HEK293T (cell line): ENCODE results near the gene ALKBH4.
"Not testable (repeated sequence)": the region's sequence is repeated elsewhere in the genome, so short reads cannot be mapped to it uniquely, and the experiment has no call there.

Experiments
- CTCF ChIA-PET: fragments of 350-600 bp; formaldehyde crosslinking; extraction: SDS; loops from one replicate; lab custom pipeline; 2021; ENCODE audit warnings: antibody characterized with exemption, inconsistent platforms; lab: Yijun Ruan, JAX
- POLR2A ChIA-PET: fragments of 350-600 bp; formaldehyde crosslinking; extraction: SDS; loops from one replicate; lab custom pipeline; 2020; ENCODE audit warnings: antibody characterized with exemption, inconsistent platforms; lab: Yijun Ruan, JAX
- DNase-seq: peaks from one replicate; pipeline ENCODE4 v3.0.0; 2012; ENCODE audit warnings: mixed read lengths; ENCODE audit errors: extremely low spot score
- ARNT ChIP-seq: fragments of 450-650 bp; IDR thresholded peaks from 2 replicates; pipeline ENCODE4 v1.6.1; 2017; ENCODE audit warnings: mild to moderate bottlenecking
- BHLHE40 ChIP-seq: fragments of 450-650 bp; IDR thresholded peaks from 2 replicates; pipeline ENCODE4 v1.6.1; 2016; ENCODE audit warnings: mild to moderate bottlenecking, moderate library complexity, borderline replicate concordance
- CTBP1 ChIP-seq: fragments of 450-650 bp; IDR thresholded peaks from 2 replicates; pipeline ENCODE4 v1.6.1; 2016; ENCODE audit warnings: borderline replicate concordance
- ELF4 ChIP-seq: fragments of 450-650 bp; IDR thresholded peaks from 2 replicates; pipeline ENCODE4 v1.6.1; 2017; ENCODE audit warnings: antibody characterized with exemption
- FOXA1 ChIP-seq: fragments of 450-650 bp; IDR thresholded peaks from 2 replicates; pipeline ENCODE4 v1.6.1; 2016; ENCODE audit warnings: mild to moderate bottlenecking
- FOXK2 ChIP-seq: fragments of 450-650 bp; IDR thresholded peaks from 2 replicates; pipeline ENCODE4 v1.6.1; 2016; ENCODE audit warnings: mild to moderate bottlenecking
- FOXM1 ChIP-seq: fragments of 450-650 bp; IDR thresholded peaks from 2 replicates; pipeline ENCODE4 v1.6.1; 2017; ENCODE audit warnings: mild to moderate bottlenecking, borderline replicate concordance
- HDGF ChIP-seq: fragments of 450-650 bp; IDR thresholded peaks from 2 replicates; pipeline ENCODE4 v1.6.1; 2017; ENCODE audit warnings: antibody characterized with exemption, borderline replicate concordance
- L3MBTL2 ChIP-seq: fragments of 450-650 bp; conservative IDR thresholded peaks from 2 replicates; pipeline ENCODE4 v1.6.1; 2016; ENCODE audit warnings: mild to moderate bottlenecking
- LEF1 ChIP-seq: fragments of 450-650 bp; IDR thresholded peaks from 2 replicates; pipeline ENCODE4 v1.6.1; 2017; ENCODE audit warnings: mild to moderate bottlenecking, borderline replicate concordance
- NFRKB ChIP-seq: fragments of 450-650 bp; IDR thresholded peaks from 2 replicates; pipeline ENCODE4 v1.6.1; 2016; ENCODE audit warnings: mild to moderate bottlenecking, moderate library complexity
- SP1 ChIP-seq: fragments of 450-650 bp; IDR thresholded peaks from 2 replicates; pipeline ENCODE4 v1.6.1; 2017
- SUZ12 ChIP-seq: fragments of 450-650 bp; IDR thresholded peaks from 2 replicates; pipeline ENCODE4 v1.6.1; 2016; ENCODE audit warnings: mild to moderate bottlenecking
- TARDBP ChIP-seq: fragments of 450-650 bp; IDR thresholded peaks from 2 replicates; pipeline ENCODE4 v1.6.1; 2016
- ZNF384 ChIP-seq: fragments of 450-650 bp; IDR thresholded peaks from 2 replicates; pipeline ENCODE4 v1.6.1; 2016
- TF ChIP-seq, protein P1 (sequence below): fragments of 450-650 bp; IDR thresholded peaks from 2 replicates; pipeline ENCODE4 v1.6.1; 2016

The ALKBH4 gene

DNA sequence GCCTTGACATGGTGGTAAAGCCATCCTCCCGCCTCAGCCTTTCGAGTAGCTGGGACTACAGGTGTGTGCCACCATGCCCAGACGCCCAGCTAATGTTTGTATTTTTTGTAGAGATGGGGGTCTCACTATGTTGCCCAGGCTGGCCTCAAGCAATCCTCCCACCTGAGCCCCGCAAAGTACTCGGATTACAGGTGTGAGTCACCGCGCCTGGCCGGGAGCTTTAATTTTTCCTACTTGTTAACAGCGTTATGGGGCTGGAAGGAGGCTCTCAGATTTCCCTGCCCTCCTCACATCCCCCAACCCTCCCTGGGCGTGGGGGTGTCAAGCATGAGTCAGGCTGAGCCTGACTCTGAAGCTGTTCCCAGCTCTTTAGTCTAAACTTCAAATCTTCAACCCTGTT lies 8.3 kb downstream of the ALKBH4 start:
- no peak for DNase-seq
- no peak for TF ChIP-seq FOXK2
- POLR2A ChIA-PET: interaction anchor here (0.7 kb wide), 2 partner anchors 9 to 11 kb away, joined by 3 read pairs; no protein-coding TSS in a partner anchor
- CTCF ChIA-PET: interaction anchor here (0.6 to 1.4 kb wide), 5 partner anchors 11 to 1264 kb away, joined by 3 to 5 read pairs (median 3); no protein-coding TSS in a partner anchor

GRCh38 chr7:102455596-102455995 lies 9.1 kb downstream of the ALKBH4 start:
- CTCF ChIA-PET: interaction anchor here (1.0 to 1.4 kb wide), 2 partner anchors 12 to 176 kb away, joined by 3 to 5 read pairs; no protein-coding TSS in a partner anchor
- POLR2A ChIA-PET: no interaction called here
- no peak for DNase-seq
- TF ChIP-seq SP1 (no peak), BHLHE40 (no peak)

GRCh38 chr7:102454932-102455331 lies 9.7 kb downstream of the ALKBH4 start:
- DNase-seq, CTCF ChIA-PET, POLR2A ChIA-PET: not testable (repeated sequence)

- ChIA-PET CTCF (no interaction called here), POLR2A (no interaction called here)
- TF ChIP-seq LEF1 (no peak), CTBP1 (no peak), ARNT (no peak), TARDBP (no peak), BHLHE40 (no peak), NFRKB (no peak), HDGF (no peak), FOXM1 (no peak), SUZ12 (no peak), FOXA1 (no peak), ZNF384 (no peak), ELF4 (no peak)
- TF ChIP-seq, protein P1, sequence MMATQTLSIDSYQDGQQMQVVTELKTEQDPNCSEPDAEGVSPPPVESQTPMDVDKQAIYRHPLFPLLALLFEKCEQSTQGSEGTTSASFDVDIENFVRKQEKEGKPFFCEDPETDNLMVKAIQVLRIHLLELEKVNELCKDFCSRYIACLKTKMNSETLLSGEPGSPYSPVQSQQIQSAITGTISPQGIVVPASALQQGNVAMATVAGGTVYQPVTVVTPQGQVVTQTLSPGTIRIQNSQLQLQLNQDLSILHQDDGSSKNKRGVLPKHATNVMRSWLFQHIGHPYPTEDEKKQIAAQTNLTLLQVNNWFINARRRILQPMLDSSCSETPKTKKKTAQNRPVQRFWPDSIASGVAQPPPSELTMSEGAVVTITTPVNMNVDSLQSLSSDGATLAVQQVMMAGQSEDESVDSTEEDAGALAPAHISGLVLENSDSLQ: no peak
- no peak for DNase-seq
These were observed 10.2 kb downstream of the ALKBH4 start for GRCh38 chr7:102454468-102454867.

DNA sequence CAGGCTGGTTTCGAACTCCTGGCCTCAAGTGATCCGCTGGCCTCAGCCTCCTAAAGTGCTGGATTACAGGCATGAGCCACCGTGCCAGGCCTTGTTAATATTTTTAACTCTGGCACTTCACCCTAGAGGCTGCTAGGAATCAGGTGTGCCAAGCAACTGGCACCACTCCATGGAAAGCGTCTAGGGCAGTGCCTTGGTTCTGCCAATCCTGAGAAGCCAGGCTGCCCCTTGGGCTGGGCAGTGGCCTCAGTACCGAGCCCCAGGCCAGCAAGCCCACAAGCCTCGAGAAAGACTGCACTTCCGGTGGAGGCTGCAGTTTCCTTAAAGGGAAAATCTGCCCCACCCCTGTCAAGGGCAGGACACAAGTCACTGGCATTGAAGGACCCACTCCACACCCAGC lies 11.3 kb downstream of the ALKBH4 start:
- ChIA-PET CTCF (no interaction called here), POLR2A (no interaction called here)
- TF ChIP-seq LEF1: no peak
- no peak for TF ChIP-seq TARDBP
- TF ChIP-seq, protein P1: no peak
- TF ChIP-seq NFRKB: no peak
- TF ChIP-seq ELF4: no peak
- no peak for TF ChIP-seq FOXA1
- no peak for TF ChIP-seq L3MBTL2
- DNase-seq: no peak

DNA sequence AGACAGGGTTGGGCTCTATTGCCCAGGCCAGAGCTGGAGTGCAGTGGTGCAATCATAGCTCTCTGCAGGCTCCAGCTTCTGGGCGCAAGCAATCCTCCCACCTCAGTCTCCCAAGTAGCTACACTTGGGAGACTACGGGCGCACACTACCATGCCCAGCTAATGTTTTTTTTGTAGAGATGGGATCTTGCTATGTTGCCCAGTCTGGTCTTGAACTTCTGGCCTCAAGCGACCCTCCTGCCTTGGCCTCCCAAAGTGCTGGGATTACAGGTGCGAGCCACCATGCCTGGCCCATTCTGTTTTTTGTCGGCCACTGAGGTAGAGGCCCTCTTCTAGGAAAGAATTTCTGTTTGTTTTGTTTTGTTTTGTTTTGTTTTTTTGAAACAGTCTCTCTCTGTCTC lies 12.2 kb downstream of the ALKBH4 start:
- ChIA-PET POLR2A (no interaction called here), CTCF (no interaction called here)
- no peak for DNase-seq
- no peak for TF ChIP-seq FOXK2
- TF ChIP-seq L3MBTL2: no peak
- no peak for TF ChIP-seq NFRKB
- TF ChIP-seq, protein P1: no peak
- no peak for TF ChIP-seq BHLHE40
- no peak for TF ChIP-seq ELF4
- no peak for TF ChIP-seq FOXA1
- no peak for TF ChIP-seq FOXM1
- TF ChIP-seq TARDBP: no peak
- TF ChIP-seq ARNT: no peak
- TF ChIP-seq ZNF384: no peak
- TF ChIP-seq CTBP1: no peak
- TF ChIP-seq HDGF: no peak
- TF ChIP-seq SP1: no peak
- TF ChIP-seq SUZ12: no peak
- TF ChIP-seq LEF1: no peak

DNA sequence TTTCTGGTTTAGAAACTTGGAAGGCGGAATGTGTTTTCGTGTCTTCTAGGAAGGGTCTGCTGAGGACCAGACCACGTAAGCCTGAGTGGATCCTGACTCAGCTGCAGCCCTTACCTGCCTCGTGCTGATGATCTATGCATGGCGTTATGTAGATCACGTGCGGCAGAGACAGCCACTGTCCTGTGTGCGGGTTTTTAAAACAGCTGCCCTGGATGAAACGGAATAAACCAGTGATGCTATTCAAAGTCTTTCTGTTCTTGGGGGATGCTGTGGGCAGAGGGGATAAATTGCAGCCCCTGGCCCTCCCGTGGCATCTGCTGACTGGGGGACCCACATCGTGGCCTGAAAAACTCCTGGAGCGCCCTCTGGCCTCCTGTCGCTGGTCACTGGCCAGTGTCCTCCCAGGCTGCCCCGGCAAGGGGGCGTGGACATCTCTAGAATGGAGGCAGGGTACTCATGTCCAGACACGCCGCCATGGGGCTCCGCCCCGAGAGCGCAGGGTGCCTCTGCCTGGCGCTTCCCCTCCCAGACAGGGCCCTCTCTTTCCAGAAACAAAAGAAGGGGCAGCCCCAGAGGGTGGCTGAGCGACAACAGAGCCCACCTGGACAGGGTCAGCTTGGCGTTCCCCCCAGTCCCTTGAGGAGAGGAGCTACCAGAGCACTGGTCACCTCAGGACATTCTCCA lies 13.2 kb downstream of the ALKBH4 start:
- ChIA-PET CTCF (no interaction called here), POLR2A (no interaction called here)
- DNase-seq: no peak
- TF ChIP-seq LEF1: no peak
- no peak for TF ChIP-seq FOXK2
- TF ChIP-seq TARDBP: no peak
- TF ChIP-seq ARNT: no peak
- TF ChIP-seq HDGF: no peak
- no peak for TF ChIP-seq BHLHE40
- TF ChIP-seq NFRKB: no peak
- TF ChIP-seq SP1: no peak
- TF ChIP-seq CTBP1: no peak
- no peak for TF ChIP-seq ELF4
- TF ChIP-seq SUZ12: no peak
- no peak for TF ChIP-seq FOXM1
- no peak for TF ChIP-seq FOXA1
- TF ChIP-seq L3MBTL2: no peak
- TF ChIP-seq, protein P1: no peak
